GM13976 (cell line): Measurements from ENCODE around the gene TMEM164.

Experiments
- DNase-seq: peaks from one replicate; pipeline ENCODE4 v3.0.0; 2012; ENCODE audit warnings: low spot score
- in situ Hi-C: fragments of 300-500 bp; cut with MboI; formaldehyde crosslinking; loops from one replicate; pipeline ENCODE4 v1.12.0; 2022; ENCODE audit warnings: low sequenced_read_pairs, mixed read lengths, inconsistent platforms; ENCODE audit not compliant: unreplicated experiment
- TF ChIP-seq, protein P1 (sequence below): IDR thresholded peaks from 2 replicates; pipeline ENCODE4 v1.5.1; 2012; ENCODE audit warnings: borderline replicate concordance, mild to moderate bottlenecking; ENCODE audit not compliant: insufficient read depth; ENCODE audit errors: extremely low read depth, missing control alignments, control extremely low read depth

Gene TMEM164

DNA sequence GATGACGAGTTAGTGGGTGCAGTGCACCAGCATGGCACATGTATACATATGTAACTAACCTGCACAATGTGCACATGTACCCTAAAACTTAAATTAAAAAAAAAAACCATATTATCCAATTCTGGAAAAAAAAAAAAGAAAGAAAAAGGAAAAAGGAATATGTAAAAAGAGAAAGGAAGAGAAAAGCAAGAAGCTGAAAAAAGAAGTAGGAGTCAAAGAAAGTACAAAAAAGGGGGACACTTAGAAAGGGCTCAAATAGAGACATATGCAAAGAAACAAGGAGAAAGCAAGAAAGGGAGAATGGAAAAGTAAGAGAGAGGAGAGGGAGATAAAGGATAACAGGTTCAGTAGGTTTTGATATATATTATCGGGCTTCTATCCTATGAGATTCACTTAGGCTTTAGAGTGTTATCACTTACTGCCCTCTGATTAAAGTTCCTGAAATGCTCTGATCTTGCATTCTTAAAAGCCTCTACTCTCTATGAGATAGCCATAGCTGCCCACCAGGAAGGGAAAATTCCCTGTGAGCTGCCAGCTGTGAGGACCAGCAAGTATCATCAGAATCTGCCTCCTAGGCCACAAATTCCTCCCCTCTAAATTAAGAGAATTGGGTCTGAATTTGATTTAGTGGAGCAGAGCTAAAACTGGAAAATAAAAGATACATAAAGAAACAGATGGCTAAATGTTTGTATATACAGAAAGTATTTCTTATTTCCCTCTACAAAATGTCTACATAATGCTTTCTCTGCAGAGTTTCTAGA lies 219.8 kb downstream of the TMEM164 start:
- in situ Hi-C loops = no loop called here
- TF ChIP-seq, protein P1, sequence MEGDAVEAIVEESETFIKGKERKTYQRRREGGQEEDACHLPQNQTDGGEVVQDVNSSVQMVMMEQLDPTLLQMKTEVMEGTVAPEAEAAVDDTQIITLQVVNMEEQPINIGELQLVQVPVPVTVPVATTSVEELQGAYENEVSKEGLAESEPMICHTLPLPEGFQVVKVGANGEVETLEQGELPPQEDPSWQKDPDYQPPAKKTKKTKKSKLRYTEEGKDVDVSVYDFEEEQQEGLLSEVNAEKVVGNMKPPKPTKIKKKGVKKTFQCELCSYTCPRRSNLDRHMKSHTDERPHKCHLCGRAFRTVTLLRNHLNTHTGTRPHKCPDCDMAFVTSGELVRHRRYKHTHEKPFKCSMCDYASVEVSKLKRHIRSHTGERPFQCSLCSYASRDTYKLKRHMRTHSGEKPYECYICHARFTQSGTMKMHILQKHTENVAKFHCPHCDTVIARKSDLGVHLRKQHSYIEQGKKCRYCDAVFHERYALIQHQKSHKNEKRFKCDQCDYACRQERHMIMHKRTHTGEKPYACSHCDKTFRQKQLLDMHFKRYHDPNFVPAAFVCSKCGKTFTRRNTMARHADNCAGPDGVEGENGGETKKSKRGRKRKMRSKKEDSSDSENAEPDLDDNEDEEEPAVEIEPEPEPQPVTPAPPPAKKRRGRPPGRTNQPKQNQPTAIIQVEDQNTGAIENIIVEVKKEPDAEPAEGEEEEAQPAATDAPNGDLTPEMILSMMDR = no peak
- DNase-seq = no peak

- DNase-seq = no peak
- TF ChIP-seq, protein P1 = no peak
- in situ Hi-C loops = no loop called here
Measured at GRCh38 chrX:110224926-110225617, 222.2 kb downstream of the TMEM164 start.

- in situ Hi-C loops = no loop called here
- TF ChIP-seq, protein P1 = no peak
- DNase-seq = no peak
Measured at GRCh38 chrX:110226931-110227330, 224.0 kb downstream of the TMEM164 start.
